Activated CD4-positive, alpha-beta T cell treated with anti-CD3 and anti-CD28 coated beads, Interleukin-2, amount 10 ng/mL, durations not matched to agents 24 days and 14 days (primary cell): ENCODE results near the gene P2RX3. TPM values are rescaled to one million over a fixed set of nuclear protein-coding genes. Genes with fewer than 3 reads are reported as not detected.
A peak's percentile ranks its signal among the peaks of the same experiment; 100 is the strongest.

ENCODE experiments used
- DNase-seq: peaks from one replicate; pipeline ENCODE4 v3.0.0; 2022
- H3K27ac Mint-ChIP-seq: one replicate; pipeline ENCODE4 v1.8.0; 2022; ENCODE audit warnings: mild to moderate bottlenecking, mixed read lengths
- H3K27me3 Mint-ChIP-seq: one replicate; pipeline ENCODE4 v1.8.0; 2022; ENCODE audit warnings: mixed read lengths
- H3K36me3 Mint-ChIP-seq: one replicate; pipeline ENCODE4 v1.8.0; 2022; ENCODE audit warnings: low read depth, mild to moderate bottlenecking, mixed read lengths
- H3K4me1 Mint-ChIP-seq: one replicate; pipeline ENCODE4 v1.8.0; 2021; ENCODE audit warnings: mixed read lengths
- H3K4me3 Mint-ChIP-seq: one replicate; pipeline ENCODE4 v1.8.0; 2022; ENCODE audit warnings: mild to moderate bottlenecking, moderate library complexity, mixed read lengths
- H3K9me3 Mint-ChIP-seq: one replicate; pipeline ENCODE4 v1.8.0; 2021; ENCODE audit warnings: mixed read lengths
- intact Hi-C: fragments of 100-400 bp; cut with micrococcal nuclease; formaldehyde crosslinking; loops from one replicate; pipeline ENCODE4 v1.15.1; 2023
- total RNA-seq: library from RNA; stranded (reverse); gene quantifications from 2 replicates; pipeline ENCODE4 v1.2.3, GENCODE V29; 2022

P2RX3 gene
- total RNA-seq, 1 donor from 2014 or later = not detected

GRCh38 chr11:57390535-57390934, 52.4 kb downstream of the P2RX3 start, which contains the start of gene PRG2:
PRG2 (minus strand) TSS chr11:57390650; CDS start chr11:57389944, 706 bp downstream.
- Mint-ChIP-seq H3K36me3 (no peaks in the 10 kb centered on the region), H3K4me3 (no peak within 1 kb of the TSS), H3K4me1 (no peaks in the 10 kb centered on the region), H3K27ac (no peak within 1 kb of the TSS), H3K9me3 (no peaks in the 10 kb centered on the region), H3K27me3 (peaks cover 2% of the 10 kb centered on the region)
- intact Hi-C loops = no loop called here
- DNase-seq = no peak

GRCh38 chr11:57391111-57391510, 53.0 kb downstream of the P2RX3 start:
- H3K9me3 Mint-ChIP-seq = no peaks in the 10 kb centered on the region
- no peaks in the 10 kb centered on the region for H3K4me1 Mint-ChIP-seq
- intact Hi-C loops = no loop called here
- no peaks in the 10 kb centered on the region for H3K36me3 Mint-ChIP-seq
- no peak for DNase-seq
- H3K27me3 Mint-ChIP-seq = peaks cover 1% of the 10 kb centered on the region
- H3K4me3 Mint-ChIP-seq = no peak overlapping the region
- H3K27ac Mint-ChIP-seq = no peak overlapping the region

GRCh38 chr11:57391539-57391938, 53.4 kb downstream of the P2RX3 start:
- H3K4me1 Mint-ChIP-seq = no peaks in the 10 kb centered on the region
- no peaks in the 10 kb centered on the region for H3K9me3 Mint-ChIP-seq
- intact Hi-C loops = no loop called here
- DNase-seq = no peak
- no peak overlapping the region for H3K4me3 Mint-ChIP-seq
- no peak overlapping the region for H3K27ac Mint-ChIP-seq
- no peaks in the 10 kb centered on the region for H3K27me3 Mint-ChIP-seq
- no peaks in the 10 kb centered on the region for H3K36me3 Mint-ChIP-seq

GRCh38 chr11:57392066-57392762, 54.1 kb downstream of the P2RX3 start:
- no peak overlapping the region for H3K27ac Mint-ChIP-seq
- no peaks in the 10 kb centered on the region for H3K4me1 Mint-ChIP-seq
- no peaks in the 10 kb centered on the region for H3K9me3 Mint-ChIP-seq
- H3K36me3 Mint-ChIP-seq = no peaks in the 10 kb centered on the region
- no peak overlapping the region for H3K4me3 Mint-ChIP-seq
- H3K27me3 Mint-ChIP-seq = no peaks in the 10 kb centered on the region
- intact Hi-C loops = no loop called here
- no peak for DNase-seq

- intact Hi-C loops = no loop called here
- no peak overlapping the region for H3K27ac Mint-ChIP-seq
Observed at GRCh38 chr11:57392763-57393105, 54.6 kb downstream of the P2RX3 start.

GRCh38 chr11:57394203-57394965, 56.2 kb downstream of the P2RX3 start:
- Mint-ChIP-seq H3K4me3 (no peak overlapping the region), H3K4me1 (no peaks in the 10 kb centered on the region), H3K27ac (no peak overlapping the region), H3K36me3 (no peaks in the 10 kb centered on the region), H3K27me3 (no peaks in the 10 kb centered on the region), H3K9me3 (no peaks in the 10 kb centered on the region)
- DNase-seq = no peak
- intact Hi-C loops = no loop called here

More at GRCh38 chr11:57392763-57393105, 54.6 kb downstream of the P2RX3 start:
- DNase-seq = no peak
- H3K4me3 Mint-ChIP-seq = no peak overlapping the region
- H3K36me3 Mint-ChIP-seq = no peaks in the 10 kb centered on the region
- H3K4me1 Mint-ChIP-seq = no peaks in the 10 kb centered on the region
- no peaks in the 10 kb centered on the region for H3K9me3 Mint-ChIP-seq
- H3K27me3 Mint-ChIP-seq = no peaks in the 10 kb centered on the region

GRCh38 chr11:57395905-57396623, 57.9 kb downstream of the P2RX3 start:
- Mint-ChIP-seq H3K27ac (no peak overlapping the region), H3K36me3 (no peaks in the 10 kb centered on the region), H3K4me1 (no peaks in the 10 kb centered on the region), H3K4me3 (no peak overlapping the region), H3K9me3 (no peaks in the 10 kb centered on the region), H3K27me3 (no peaks in the 10 kb centered on the region)
- DNase-seq = no peak
- intact Hi-C loops = no loop called here

GRCh38 chr11:57396744-57397143, 58.6 kb downstream of the P2RX3 start:
- H3K4me1 Mint-ChIP-seq = no peaks in the 10 kb centered on the region
- no peak for DNase-seq
- H3K27ac Mint-ChIP-seq = no peak overlapping the region
- no peaks in the 10 kb centered on the region for H3K36me3 Mint-ChIP-seq
- no peak overlapping the region for H3K4me3 Mint-ChIP-seq
- no peaks in the 10 kb centered on the region for H3K9me3 Mint-ChIP-seq
- intact Hi-C loops = no loop called here
- no peaks in the 10 kb centered on the region for H3K27me3 Mint-ChIP-seq

GRCh38 chr11:57397394-57397990, 59.3 kb downstream of the P2RX3 start:
- no peak overlapping the region for H3K27ac Mint-ChIP-seq
- H3K36me3 Mint-ChIP-seq = no peaks in the 10 kb centered on the region
- no peaks in the 10 kb centered on the region for H3K27me3 Mint-ChIP-seq
- no peaks in the 10 kb centered on the region for H3K4me1 Mint-ChIP-seq
- intact Hi-C loops = no loop called here
- no peak overlapping the region for H3K4me3 Mint-ChIP-seq
- DNase-seq = no peak
- no peaks in the 10 kb centered on the region for H3K9me3 Mint-ChIP-seq

GRCh38 chr11:57399221-57399620, 61.1 kb downstream of the P2RX3 start:
- no peaks in the 10 kb centered on the region for H3K9me3 Mint-ChIP-seq
- no peak overlapping the region for H3K27ac Mint-ChIP-seq
- H3K4me3 Mint-ChIP-seq = no peak overlapping the region
- DNase-seq = no peak
- intact Hi-C loops = no loop called here
- no peaks in the 10 kb centered on the region for H3K27me3 Mint-ChIP-seq
- H3K4me1 Mint-ChIP-seq = peaks cover 2% of the 10 kb centered on the region
- H3K36me3 Mint-ChIP-seq = peaks cover 4% of the 10 kb centered on the region

GRCh38 chr11:57399972-57400578, 61.9 kb downstream of the P2RX3 start:
- DNase-seq = no peak
- Mint-ChIP-seq H3K4me1 (peaks cover 4% of the 10 kb centered on the region), H3K9me3 (no peaks in the 10 kb centered on the region), H3K36me3 (peaks cover 8% of the 10 kb centered on the region), H3K4me3 (no peak overlapping the region), H3K27ac (no peak overlapping the region), H3K27me3 (no peaks in the 10 kb centered on the region)
- intact Hi-C loops = no loop called here

- Mint-ChIP-seq H3K36me3 (peaks cover 29% of the 10 kb centered on the region), H3K27ac (peak overlapping the region; percentile 1), H3K4me1 (peaks cover 27% of the 10 kb centered on the region), H3K9me3 (no peaks in the 10 kb centered on the region), H3K4me3 (no peak overlapping the region), H3K27me3 (no peaks in the 10 kb centered on the region)
- no peak for DNase-seq
- intact Hi-C loops = no loop called here
Observed at GRCh38 chr11:57402188-57403002, 64.2 kb downstream of the P2RX3 start.
